MM.1S (cell line): ENCODE results near the gene CDK17.

Experiments used
- DNase-seq: peaks from one replicate; pipeline ENCODE4 v3.0.0-alpha.2; 2015
- H2AFZ ChIP-seq: fragments of 300-600 bp; sonication (generic); 2 replicates; pipeline ENCODE4 v1.6.0; 2016; ENCODE audit warnings: antibody characterized with exemption, low read length
- H3F3A ChIP-seq: fragments of 300-600 bp; sonication (generic); 2 replicates; pipeline ENCODE4 v1.6.1; 2016; ENCODE audit warnings: mild to moderate bottlenecking, antibody characterized with exemption, low read length, moderate library complexity, mixed read lengths; ENCODE audit not compliant: insufficient read depth
- H3K27ac ChIP-seq: fragments of 300-600 bp; sonication (generic); 2 replicates; pipeline ENCODE4 v1.5.1; 2016; ENCODE audit warnings: mild to moderate bottlenecking, low read length
- H3K27me3 ChIP-seq: fragments of 300-600 bp; sonication (generic); replicated peaks from 2 replicates; pipeline ENCODE4 v1.6.0; 2016; ENCODE audit warnings: low read length; ENCODE audit not compliant: insufficient read depth
- H3K36me3 ChIP-seq: fragments of 300-600 bp; sonication (generic); replicated peaks from 2 replicates; pipeline ENCODE4 v1.6.1; 2016; ENCODE audit warnings: mild to moderate bottlenecking, low read length, mixed read lengths; ENCODE audit not compliant: insufficient read depth
- H3K4me1 ChIP-seq: fragments of 300-600 bp; sonication (generic); 2 replicates; pipeline ENCODE4 v1.6.1; 2016; ENCODE audit warnings: low read length, mixed read lengths
- H3K4me2 ChIP-seq: fragments of 300-600 bp; sonication (generic); 2 replicates; pipeline ENCODE4 v1.6.0; 2016; ENCODE audit warnings: low read depth, low read length
- H3K4me3 ChIP-seq: fragments of 300-600 bp; sonication (generic); 2 replicates; pipeline ENCODE4 v1.5.1; 2016; ENCODE audit warnings: low read length, mixed read lengths
- H3K79me2 ChIP-seq: fragments of 300-600 bp; sonication (generic); 2 replicates; pipeline ENCODE4 v1.6.1; 2016; ENCODE audit warnings: mixed run types, low read length, mixed read lengths
- H3K9ac ChIP-seq: fragments of 300-600 bp; sonication (generic); 2 replicates; pipeline ENCODE4 v1.6.1; 2016; ENCODE audit warnings: low read length, mixed read lengths
- H3K9me2 ChIP-seq: fragments of 300-600 bp; sonication (generic); replicated peaks from 2 replicates; pipeline ENCODE4 v1.6.1; 2016; ENCODE audit warnings: mild to moderate bottlenecking, low read length, mixed read lengths; ENCODE audit not compliant: insufficient read depth
- H3K9me3 ChIP-seq: fragments of 300-600 bp; sonication (generic); replicated peaks from 2 replicates; pipeline ENCODE4 v1.6.1; 2016; ENCODE audit warnings: mild to moderate bottlenecking, low read length, mixed read lengths; ENCODE audit not compliant: insufficient read depth
- H4K20me1 ChIP-seq: fragments of 300-600 bp; sonication (generic); 2 replicates; pipeline ENCODE4 v1.6.1; 2016; ENCODE audit warnings: mild to moderate bottlenecking, low read length, moderate library complexity, mixed read lengths; ENCODE audit not compliant: insufficient read depth
- EZH2 ChIP-seq: fragments of 300-600 bp; sonication (generic); optimal IDR thresholded peaks from 2 replicates; pipeline ENCODE3; 2017; ENCODE audit warnings: low read depth, mild to moderate bottlenecking, antibody characterized with exemption, low read length, mixed read lengths
- EZH2phosphoT487 ChIP-seq: fragments of 300-600 bp; sonication (generic); IDR thresholded peaks from 2 replicates; pipeline ENCODE4 v1.6.1; 2018; ENCODE audit warnings: antibody characterized with exemption, low read length
- TF ChIP-seq, protein P1 (sequence below): fragments of 300-600 bp; sonication (generic); IDR thresholded peaks from 2 replicates; pipeline ENCODE4 v1.5.1; 2016; ENCODE audit warnings: antibody characterized with exemption, low read length, mixed read lengths

The CDK17 gene

DNA sequence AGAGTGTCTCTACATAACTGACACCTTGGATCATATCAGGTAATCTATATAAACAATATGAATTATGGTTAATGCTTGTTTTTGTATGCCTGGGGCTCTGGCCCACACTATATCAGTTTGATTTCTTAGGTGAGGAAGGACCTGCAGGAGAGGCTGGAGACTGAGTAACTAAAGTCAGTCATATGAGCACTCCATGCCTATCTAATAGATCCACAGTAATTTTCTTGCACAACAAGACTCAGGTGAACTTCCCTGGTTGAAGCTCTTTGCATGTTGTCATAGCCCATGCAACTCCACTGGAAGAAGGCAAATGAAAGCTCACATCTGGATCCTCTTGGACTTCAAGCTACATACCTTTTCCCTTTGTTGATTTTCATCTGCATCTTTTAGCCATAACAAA lies 62.3 kb downstream of the CDK17 start:
- H3K79me2 ChIP-seq: peaks cover 74% of the 10 kb centered on the region
- H3K4me2 ChIP-seq: no peak overlapping the region
- H3K4me3 ChIP-seq: no peak overlapping the region
- DNase-seq: no peak
- H3K36me3 ChIP-seq: no peaks in the 10 kb centered on the region
- H4K20me1 ChIP-seq: peaks cover 6% of the 10 kb centered on the region; the same call in 1 of the 2 replicates
- no peaks in the 10 kb centered on the region for H3K9me3 ChIP-seq
- peaks cover 19% of the 10 kb centered on the region for H3K4me1 ChIP-seq
- TF ChIP-seq EZH2: no peak
- TF ChIP-seq, protein P1, sequence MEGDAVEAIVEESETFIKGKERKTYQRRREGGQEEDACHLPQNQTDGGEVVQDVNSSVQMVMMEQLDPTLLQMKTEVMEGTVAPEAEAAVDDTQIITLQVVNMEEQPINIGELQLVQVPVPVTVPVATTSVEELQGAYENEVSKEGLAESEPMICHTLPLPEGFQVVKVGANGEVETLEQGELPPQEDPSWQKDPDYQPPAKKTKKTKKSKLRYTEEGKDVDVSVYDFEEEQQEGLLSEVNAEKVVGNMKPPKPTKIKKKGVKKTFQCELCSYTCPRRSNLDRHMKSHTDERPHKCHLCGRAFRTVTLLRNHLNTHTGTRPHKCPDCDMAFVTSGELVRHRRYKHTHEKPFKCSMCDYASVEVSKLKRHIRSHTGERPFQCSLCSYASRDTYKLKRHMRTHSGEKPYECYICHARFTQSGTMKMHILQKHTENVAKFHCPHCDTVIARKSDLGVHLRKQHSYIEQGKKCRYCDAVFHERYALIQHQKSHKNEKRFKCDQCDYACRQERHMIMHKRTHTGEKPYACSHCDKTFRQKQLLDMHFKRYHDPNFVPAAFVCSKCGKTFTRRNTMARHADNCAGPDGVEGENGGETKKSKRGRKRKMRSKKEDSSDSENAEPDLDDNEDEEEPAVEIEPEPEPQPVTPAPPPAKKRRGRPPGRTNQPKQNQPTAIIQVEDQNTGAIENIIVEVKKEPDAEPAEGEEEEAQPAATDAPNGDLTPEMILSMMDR: no peak
- no peak for TF ChIP-seq EZH2phosphoT487
- no peaks in the 10 kb centered on the region for H3K27me3 ChIP-seq
- H3K9me2 ChIP-seq: no peaks in the 10 kb centered on the region
- H3F3A ChIP-seq: peaks cover 16% of the 10 kb centered on the region
- no peak overlapping the region for H2AFZ ChIP-seq
- H3K9ac ChIP-seq: no peak overlapping the region
- H3K27ac ChIP-seq: no peak overlapping the region

DNA sequence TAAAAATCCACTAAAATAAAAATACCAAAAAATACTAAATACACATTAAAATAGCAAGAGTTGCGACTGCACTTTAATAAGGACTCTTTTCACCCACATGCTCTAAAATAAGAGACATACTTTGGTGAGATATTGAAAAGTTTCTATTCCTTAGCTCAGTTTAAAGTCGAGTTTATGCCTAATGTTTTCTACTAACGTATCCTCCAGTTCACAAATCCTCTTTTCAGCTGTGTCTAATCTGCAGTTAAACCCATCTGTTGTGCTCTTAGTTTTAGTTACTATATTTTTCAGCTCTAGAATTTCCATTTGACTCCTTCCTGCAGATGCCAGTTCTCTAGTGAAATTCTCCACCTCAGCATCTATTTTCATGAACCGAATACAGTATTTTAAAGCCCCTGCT lies 63.8 kb downstream of the CDK17 start:
- Histone ChIP-seq H3K9me2 (no peaks in the 10 kb centered on the region), H3K4me2 (no peak overlapping the region), H3K9ac (no peak overlapping the region), H3F3A (peaks cover 12% of the 10 kb centered on the region), H3K36me3 (no peaks in the 10 kb centered on the region), H3K79me2 (peaks cover 59% of the 10 kb centered on the region), H2AFZ (no peak overlapping the region), H3K4me3 (no peak overlapping the region), H4K20me1 (peaks cover 6% of the 10 kb centered on the region; the same call in 1 of the 2 replicates), H3K27me3 (no peaks in the 10 kb centered on the region), H3K4me1 (peaks cover 13% of the 10 kb centered on the region), H3K27ac (no peak overlapping the region), H3K9me3 (no peaks in the 10 kb centered on the region)
- TF ChIP-seq, protein P1: no peak
- TF ChIP-seq EZH2phosphoT487 (no peak), EZH2 (no peak)
- no peak for DNase-seq

DNA sequence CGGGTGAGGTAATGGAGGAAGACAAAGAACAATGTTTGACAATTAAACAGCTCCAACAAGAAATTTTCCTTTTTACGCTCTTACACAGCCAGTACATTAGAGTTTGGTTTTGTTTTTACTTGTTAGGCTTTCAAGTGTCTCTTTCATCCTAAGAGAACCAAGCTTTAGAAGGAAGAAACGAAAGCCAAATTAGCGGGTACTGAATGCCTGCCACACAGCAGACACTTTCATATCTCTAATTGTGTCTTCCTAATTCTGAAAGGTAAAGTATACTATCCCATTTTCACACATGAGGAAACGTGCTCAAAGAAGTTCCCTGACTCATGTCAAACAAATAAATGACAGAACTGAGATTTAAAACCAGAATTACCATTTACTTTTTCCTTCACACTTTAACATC lies 65.0 kb downstream of the CDK17 start:
- Histone ChIP-seq H3K27me3 (no peaks in the 10 kb centered on the region), H3K9ac (no peak overlapping the region), H3K4me1 (peaks cover 13% of the 10 kb centered on the region), H3K79me2 (peaks cover 47% of the 10 kb centered on the region), H3K4me2 (peak overlapping the region; percentile 41), H3K4me3 (0 out of 2 replicates have a peak overlapping the region, but pooled peaks have one; percentile 3), H3F3A (peaks cover 12% of the 10 kb centered on the region), H3K9me2 (no peaks in the 10 kb centered on the region), H4K20me1 (peaks cover 6% of the 10 kb centered on the region; the same call in 1 of the 2 replicates), H3K9me3 (no peaks in the 10 kb centered on the region), H3K36me3 (no peaks in the 10 kb centered on the region), H2AFZ (no peak overlapping the region), H3K27ac (no peak overlapping the region)
- TF ChIP-seq EZH2: no peak
- no peak for TF ChIP-seq EZH2phosphoT487
- TF ChIP-seq, protein P1: no peak
- DNase-seq: peak; percentile 66
